MM.1S (cell line): Measurements from ENCODE around the gene OPA3.

Source experiments
- DNase-seq: peaks from one replicate; pipeline ENCODE4 v3.0.0-alpha.2; 2015
- H2AFZ ChIP-seq: fragments of 300-600 bp; sonication (generic); 2 replicates; pipeline ENCODE4 v1.6.0; 2016; ENCODE audit warnings: antibody characterized with exemption, low read length
- H3F3A ChIP-seq: fragments of 300-600 bp; sonication (generic); 2 replicates; pipeline ENCODE4 v1.6.1; 2016; ENCODE audit warnings: mild to moderate bottlenecking, antibody characterized with exemption, low read length, moderate library complexity, mixed read lengths; ENCODE audit not compliant: insufficient read depth
- H3K27ac ChIP-seq: fragments of 300-600 bp; sonication (generic); 2 replicates; pipeline ENCODE4 v1.5.1; 2016; ENCODE audit warnings: mild to moderate bottlenecking, low read length
- H3K27me3 ChIP-seq: fragments of 300-600 bp; sonication (generic); replicated peaks from 2 replicates; pipeline ENCODE4 v1.6.0; 2016; ENCODE audit warnings: low read length; ENCODE audit not compliant: insufficient read depth
- H3K36me3 ChIP-seq: fragments of 300-600 bp; sonication (generic); replicated peaks from 2 replicates; pipeline ENCODE4 v1.6.1; 2016; ENCODE audit warnings: mild to moderate bottlenecking, low read length, mixed read lengths; ENCODE audit not compliant: insufficient read depth
- H3K4me1 ChIP-seq: fragments of 300-600 bp; sonication (generic); 2 replicates; pipeline ENCODE4 v1.6.1; 2016; ENCODE audit warnings: low read length, mixed read lengths
- H3K4me2 ChIP-seq: fragments of 300-600 bp; sonication (generic); 2 replicates; pipeline ENCODE4 v1.6.0; 2016; ENCODE audit warnings: low read depth, low read length
- H3K4me3 ChIP-seq: fragments of 300-600 bp; sonication (generic); 2 replicates; pipeline ENCODE4 v1.5.1; 2016; ENCODE audit warnings: low read length, mixed read lengths
- H3K79me2 ChIP-seq: fragments of 300-600 bp; sonication (generic); 2 replicates; pipeline ENCODE4 v1.6.1; 2016; ENCODE audit warnings: mixed run types, low read length, mixed read lengths
- H3K9ac ChIP-seq: fragments of 300-600 bp; sonication (generic); 2 replicates; pipeline ENCODE4 v1.6.1; 2016; ENCODE audit warnings: low read length, mixed read lengths
- H3K9me2 ChIP-seq: fragments of 300-600 bp; sonication (generic); replicated peaks from 2 replicates; pipeline ENCODE4 v1.6.1; 2016; ENCODE audit warnings: mild to moderate bottlenecking, low read length, mixed read lengths; ENCODE audit not compliant: insufficient read depth
- H3K9me3 ChIP-seq: fragments of 300-600 bp; sonication (generic); replicated peaks from 2 replicates; pipeline ENCODE4 v1.6.1; 2016; ENCODE audit warnings: mild to moderate bottlenecking, low read length, mixed read lengths; ENCODE audit not compliant: insufficient read depth
- H4K20me1 ChIP-seq: fragments of 300-600 bp; sonication (generic); 2 replicates; pipeline ENCODE4 v1.6.1; 2016; ENCODE audit warnings: mild to moderate bottlenecking, low read length, moderate library complexity, mixed read lengths; ENCODE audit not compliant: insufficient read depth
- CTCF ChIP-seq: fragments of 300-600 bp; sonication (generic); IDR thresholded peaks from 2 replicates; pipeline ENCODE4 v1.5.1; 2016; ENCODE audit warnings: antibody characterized with exemption, low read length, mixed read lengths
- EZH2 ChIP-seq: fragments of 300-600 bp; sonication (generic); optimal IDR thresholded peaks from 2 replicates; pipeline ENCODE3; 2017; ENCODE audit warnings: low read depth, mild to moderate bottlenecking, antibody characterized with exemption, low read length, mixed read lengths
- EZH2phosphoT487 ChIP-seq: fragments of 300-600 bp; sonication (generic); IDR thresholded peaks from 2 replicates; pipeline ENCODE4 v1.6.1; 2018; ENCODE audit warnings: antibody characterized with exemption, low read length

Gene OPA3

GRCh38 chr19:45558399-45558878, 26.2 kb downstream of the OPA3 start:
- H3K9ac ChIP-seq: no peak overlapping the region
- no peak overlapping the region for H3K27ac ChIP-seq
- no peak overlapping the region for H3K4me3 ChIP-seq
- no peak overlapping the region for H2AFZ ChIP-seq
- DNase-seq: no peak
- H3K9me3 ChIP-seq: no peaks in the 10 kb centered on the region
- no peaks in the 10 kb centered on the region for H3K36me3 ChIP-seq
- peak; percentile 45 for TF ChIP-seq CTCF
- no peak for TF ChIP-seq EZH2
- H3K9me2 ChIP-seq: no peaks in the 10 kb centered on the region
- H3F3A ChIP-seq: peaks cover 13% of the 10 kb centered on the region
- H3K79me2 ChIP-seq: peaks cover 14% of the 10 kb centered on the region
- no peak overlapping the region for H3K4me2 ChIP-seq
- H4K20me1 ChIP-seq: no peaks in the 10 kb centered on the region
- peaks cover 6% of the 10 kb centered on the region for H3K4me1 ChIP-seq
- H3K27me3 ChIP-seq: no peaks in the 10 kb centered on the region

- H3K4me3 ChIP-seq: no peak overlapping the region
- H3F3A ChIP-seq: 0 out of 2 replicates have a peak, but pooled peaks cover under 1% of the 10 kb centered on the region
- no peaks in the 10 kb centered on the region for H3K36me3 ChIP-seq
- peaks cover 14% of the 10 kb centered on the region for H3K79me2 ChIP-seq
- no peaks in the 10 kb centered on the region for H3K9me3 ChIP-seq
- H3K27ac ChIP-seq: no peak overlapping the region
- H2AFZ ChIP-seq: no peak overlapping the region
- H3K9ac ChIP-seq: no peak overlapping the region
- TF ChIP-seq CTCF: no peak
- TF ChIP-seq EZH2: no peak
- TF ChIP-seq EZH2phosphoT487: no peak
- no peaks in the 10 kb centered on the region for H3K9me2 ChIP-seq
- H3K4me1 ChIP-seq: no peaks in the 10 kb centered on the region
- no peak for DNase-seq
- H3K4me2 ChIP-seq: no peak overlapping the region
- H3K27me3 ChIP-seq: no peaks in the 10 kb centered on the region
- no peaks in the 10 kb centered on the region for H4K20me1 ChIP-seq
Measured at GRCh38 chr19:45556835-45557234, 27.8 kb downstream of the OPA3 start.

DNA sequence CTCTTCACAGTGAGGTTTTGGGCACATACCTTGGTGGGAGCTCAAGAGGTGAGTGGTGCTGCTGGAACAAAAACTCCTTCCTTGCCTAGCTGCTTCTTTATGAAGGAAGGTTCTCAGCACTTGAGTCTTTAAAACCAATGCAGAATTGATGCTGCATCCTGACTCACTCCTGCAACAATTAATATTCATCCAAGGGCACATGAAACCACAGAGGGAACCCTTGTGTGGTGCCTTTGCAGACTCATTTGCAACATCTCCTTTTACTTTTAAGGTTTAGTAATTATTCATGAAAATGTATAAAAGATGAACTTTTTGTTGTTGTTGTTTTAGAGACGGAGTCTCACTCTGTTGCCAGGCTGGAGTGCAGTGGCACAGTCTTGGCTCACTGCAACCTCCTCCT, 30.1 kb downstream of the OPA3 start:
- H3K9ac ChIP-seq: no peak overlapping the region
- H3K27me3 ChIP-seq: no peaks in the 10 kb centered on the region
- H3K9me3 ChIP-seq: no peaks in the 10 kb centered on the region
- no peaks in the 10 kb centered on the region for H3K9me2 ChIP-seq
- no peaks in the 10 kb centered on the region for H3F3A ChIP-seq
- H4K20me1 ChIP-seq: no peaks in the 10 kb centered on the region
- no peak overlapping the region for H3K4me2 ChIP-seq
- no peak overlapping the region for H3K4me3 ChIP-seq
- DNase-seq: no peak
- TF ChIP-seq EZH2phosphoT487 (no peak), CTCF (no peak), EZH2 (no peak)
- no peaks in the 10 kb centered on the region for H3K79me2 ChIP-seq
- H3K27ac ChIP-seq: no peak overlapping the region
- no peaks in the 10 kb centered on the region for H3K36me3 ChIP-seq
- no peak overlapping the region for H2AFZ ChIP-seq
- H3K4me1 ChIP-seq: no peaks in the 10 kb centered on the region
